ENCODE results near the gene CLCN3.

Gene CLCN3

GRCh38 chr4:169727616-169728015, 107.2 kb downstream of the CLCN3 start:
- TF ChIP-seq EP300 (IDR thresholded peaks at IDR 0.05; ENCODE audit: borderline replicate concordance) (no peak), FOXM1 (IDR thresholded peaks at IDR 0.05; ENCODE audit: borderline replicate concordance, low read depth) (no peak), YY1 (IDR thresholded peaks at IDR 0.05; ENCODE audit: low read depth) (no peak), TEAD4 (IDR thresholded peaks at IDR 0.05) (no peak), RAD21 (IDR thresholded peaks at IDR 0.05; ENCODE audit: low read depth) (no peak), CEBPB (IDR thresholded peaks at IDR 0.05) (no peak), MAX (IDR thresholded peaks at IDR 0.05) (no peak), NFIC (IDR thresholded peaks at IDR 0.05) (no peak), TAF1 (IDR thresholded peaks at IDR 0.05; ENCODE audit: low read depth) (no peak), USF1 (IDR thresholded peaks at IDR 0.05) (no peak), EGR1 (IDR thresholded peaks at IDR 0.05) (no peak), CREB1 (IDR thresholded peaks at IDR 0.05; ENCODE audit: low read depth) (no peak), REST (IDR thresholded peaks at IDR 0.05; ENCODE audit: low read depth) (no peak), TCF12 (IDR thresholded peaks at IDR 0.05; ENCODE audit: low read depth) (no peak), ZBTB7A (IDR thresholded peaks at IDR 0.05; ENCODE audit: low read depth) (no peak)

GRCh38 chr4:169730564-169730963, 110.2 kb downstream of the CLCN3 start:
- no peak for TF ChIP-seq TCF12 (IDR thresholded peaks at IDR 0.05; ENCODE audit: low read depth)
- no peak for TF ChIP-seq EGR1 (IDR thresholded peaks at IDR 0.05)
- no peak for TF ChIP-seq YY1 (IDR thresholded peaks at IDR 0.05; ENCODE audit: low read depth)
- TF ChIP-seq TAF1 (IDR thresholded peaks at IDR 0.05; ENCODE audit: low read depth): no peak
- TF ChIP-seq MAX (IDR thresholded peaks at IDR 0.05): no peak
- no peak for TF ChIP-seq RAD21 (IDR thresholded peaks at IDR 0.05; ENCODE audit: low read depth)
- no peak for TF ChIP-seq FOXM1 (IDR thresholded peaks at IDR 0.05; ENCODE audit: borderline replicate concordance, low read depth)
- no peak for TF ChIP-seq REST (IDR thresholded peaks at IDR 0.05; ENCODE audit: low read depth)
- TF ChIP-seq USF1 (IDR thresholded peaks at IDR 0.05): no peak
- no peak for TF ChIP-seq CREB1 (IDR thresholded peaks at IDR 0.05; ENCODE audit: low read depth)
- TF ChIP-seq CEBPB (IDR thresholded peaks at IDR 0.05): no peak
- TF ChIP-seq EP300 (IDR thresholded peaks at IDR 0.05; ENCODE audit: borderline replicate concordance): no peak
- no peak for TF ChIP-seq TEAD4 (IDR thresholded peaks at IDR 0.05)
- no peak for TF ChIP-seq NFIC (IDR thresholded peaks at IDR 0.05)

GRCh38 chr4:169741569-169741968, 121.2 kb downstream of the CLCN3 start:
- TF ChIP-seq TAF1 (IDR thresholded peaks at IDR 0.05; ENCODE audit: low read depth): no peak
- no peak for TF ChIP-seq NFIC (IDR thresholded peaks at IDR 0.05)
- peak; percentile 92 for TF ChIP-seq CEBPB (IDR thresholded peaks at IDR 0.05)
- no peak for TF ChIP-seq USF1 (IDR thresholded peaks at IDR 0.05)
- no peak for TF ChIP-seq ZBTB7A (IDR thresholded peaks at IDR 0.05; ENCODE audit: low read depth)
- no peak for TF ChIP-seq REST (IDR thresholded peaks at IDR 0.05; ENCODE audit: low read depth)

- TF ChIP-seq EGR1 (IDR thresholded peaks at IDR 0.05) (no peak), YY1 (IDR thresholded peaks at IDR 0.05; ENCODE audit: low read depth) (no peak), NFIC (IDR thresholded peaks at IDR 0.05) (no peak), REST (IDR thresholded peaks at IDR 0.05; ENCODE audit: low read depth) (no peak), CREB1 (IDR thresholded peaks at IDR 0.05; ENCODE audit: low read depth) (no peak), EP300 (IDR thresholded peaks at IDR 0.05; ENCODE audit: borderline replicate concordance) (no peak), USF1 (IDR thresholded peaks at IDR 0.05) (no peak), TCF12 (IDR thresholded peaks at IDR 0.05; ENCODE audit: low read depth) (no peak), FOXM1 (IDR thresholded peaks at IDR 0.05; ENCODE audit: borderline replicate concordance, low read depth) (no peak), TAF1 (IDR thresholded peaks at IDR 0.05; ENCODE audit: low read depth) (no peak), CEBPB (IDR thresholded peaks at IDR 0.05) (no peak), TEAD4 (IDR thresholded peaks at IDR 0.05) (no peak), RAD21 (IDR thresholded peaks at IDR 0.05; ENCODE audit: low read depth) (no peak), MAX (IDR thresholded peaks at IDR 0.05) (no peak), ZBTB7A (IDR thresholded peaks at IDR 0.05; ENCODE audit: low read depth) (no peak)
Measured at GRCh38 chr4:169744601-169745000, 124.2 kb downstream of the CLCN3 start.
